IPS-18c (cell line): ENCODE measurements around the gene TAF8.
"Not testable (repeated sequence)": the region's sequence is repeated elsewhere in the genome, so short reads cannot be mapped to it uniquely, and the experiment has no call there.

Experiments
- H3K4me3 ChIP-seq: 2 replicates; pipeline ENCODE4 v1.7.0; 2013; ENCODE audit warnings: low read depth, mild to moderate bottlenecking, low read length, moderate library complexity; ENCODE audit not compliant: insufficient read depth
- H3K9me3 ChIP-seq: one replicate; pipeline ENCODE4 v1.6.1; 2013; ENCODE audit warnings: mild to moderate bottlenecking, low read length, moderate library complexity; ENCODE audit not compliant: control insufficient read depth, insufficient read depth

Gene TAF8

GRCh38 chr6:42025845-42026243, 24.5 kb upstream of the TAF8 start:
- no peaks in the 10 kb centered on the region for H3K9me3 ChIP-seq
- H3K4me3 ChIP-seq, result no peak overlapping the region

- no peak overlapping the region for H3K4me3 ChIP-seq
- no peaks in the 10 kb centered on the region for H3K9me3 ChIP-seq
Observed at GRCh38 chr6:42026540-42026939, 23.8 kb upstream of the TAF8 start.

- Histone ChIP-seq H3K9me3 (no peaks in the 10 kb centered on the region), H3K4me3 (no peak overlapping the region)
Observed at GRCh38 chr6:42028234-42029061, 21.9 kb upstream of the TAF8 start.

- Histone ChIP-seq H3K9me3 (no peaks in the 10 kb centered on the region), H3K4me3 (no peak overlapping the region)
Observed at GRCh38 chr6:42029062-42029685, 21.1 kb upstream of the TAF8 start.

- Histone ChIP-seq H3K9me3 (no peaks in the 10 kb centered on the region), H3K4me3 (no peak overlapping the region)
Observed at GRCh38 chr6:42029881-42030280, 20.4 kb upstream of the TAF8 start.

GRCh38 chr6:42030585-42031506, 19.5 kb upstream of the TAF8 start:
- no peak overlapping the region for H3K4me3 ChIP-seq

GRCh38 chr6:42032366-42032765, 18.0 kb upstream of the TAF8 start:
- Histone ChIP-seq H3K9me3 (no peaks in the 10 kb centered on the region), H3K4me3 (no peak overlapping the region)

More at GRCh38 chr6:42030585-42031506, 19.5 kb upstream of the TAF8 start:
- H3K9me3 ChIP-seq, result no peaks in the 10 kb centered on the region

GRCh38 chr6:42037669-42038068, 12.7 kb upstream of the TAF8 start:
- H3K9me3 ChIP-seq, H3K4me3 ChIP-seq: not testable (repeated sequence)

- no peak overlapping the region for H3K4me3 ChIP-seq
Observed at GRCh38 chr6:42038163-42038562, 12.2 kb upstream of the TAF8 start.

GRCh38 chr6:42038811-42039408, 11.4 kb upstream of the TAF8 start:
- Histone ChIP-seq H3K9me3 (no peaks in the 10 kb centered on the region), H3K4me3 (no peak overlapping the region)

More at GRCh38 chr6:42038163-42038562, 12.2 kb upstream of the TAF8 start:
- no peaks in the 10 kb centered on the region for H3K9me3 ChIP-seq

GRCh38 chr6:42040856-42041480, 9.4 kb upstream of the TAF8 start:
- no peak overlapping the region; the same call in 1 of the 2 replicates for H3K4me3 ChIP-seq
- no peaks in the 10 kb centered on the region for H3K9me3 ChIP-seq

- Histone ChIP-seq H3K4me3 (no peak overlapping the region; the same call in 1 of the 2 replicates), H3K9me3 (no peaks in the 10 kb centered on the region)
Observed at GRCh38 chr6:42041481-42042053, 8.8 kb upstream of the TAF8 start.

- Histone ChIP-seq H3K9me3 (no peaks in the 10 kb centered on the region), H3K4me3 (no peak overlapping the region)
Observed at GRCh38 chr6:42042108-42042507, 8.2 kb upstream of the TAF8 start.

- H3K9me3 ChIP-seq, result no peaks in the 10 kb centered on the region
- no peak overlapping the region for H3K4me3 ChIP-seq
Observed at GRCh38 chr6:42043787-42044475, 6.4 kb upstream of the TAF8 start.

GRCh38 chr6:42045538-42046460, 4.5 kb upstream of the TAF8 start:
- Histone ChIP-seq H3K9me3 (peaks cover 3% of the 10 kb centered on the region), H3K4me3 (peak overlapping the region; percentile 11)
